Measurements from ENCODE around the gene RPS15A.
"Not testable (repeated sequence)": the region's sequence is repeated elsewhere in the genome, so short reads cannot be mapped to it uniquely, and the experiment has no call there.

Gene RPS15A

GRCh38 chr16:18788828-18789514 is 1.2 kb downstream of the RPS15A start:
- Histone ChIP-seq H3K27ac (ENCODE audit: low read depth, low read length) (peak overlapping the region; percentile 84), H3K36me3 (ENCODE audit: control insufficient read depth, insufficient read depth, low read length) (peaks cover 14% of the 10 kb centered on the region), H3K4me3 (ENCODE audit: low read length) (peak overlapping the region; percentile 95), H3K4me1 (ENCODE audit: control insufficient read depth, insufficient read depth, low read length) (peaks cover 12% of the 10 kb centered on the region), H3K27me3 (ENCODE audit: control insufficient read depth, insufficient read depth, low read length) (no peaks in the 10 kb centered on the region), H3K9ac (ENCODE audit: low read length) (peak overlapping the region; percentile 97)

GRCh38 chr16:18784917-18785623 is 5.1 kb downstream of the RPS15A start:
- peaks cover 12% of the 10 kb centered on the region for H3K4me1 ChIP-seq (ENCODE audit: control insufficient read depth, insufficient read depth, low read length)
- H3K9ac ChIP-seq (ENCODE audit: low read length) = no peak overlapping the region
- peaks cover 22% of the 10 kb centered on the region for H3K36me3 ChIP-seq (ENCODE audit: control insufficient read depth, insufficient read depth, low read length)
- H3K4me3 ChIP-seq (ENCODE audit: low read length) = no peak overlapping the region
- no peak overlapping the region for H3K27ac ChIP-seq (ENCODE audit: low read depth, low read length)
- H3K27me3 ChIP-seq (ENCODE audit: control insufficient read depth, insufficient read depth, low read length) = no peaks in the 10 kb centered on the region

- H3K27ac ChIP-seq (ENCODE audit: low read depth, low read length) = no peak overlapping the region
- no peak overlapping the region for H3K4me3 ChIP-seq (ENCODE audit: low read length)
- H3K4me1 ChIP-seq (ENCODE audit: control insufficient read depth, insufficient read depth, low read length) = peaks cover 5% of the 10 kb centered on the region
- no peaks in the 10 kb centered on the region for H3K27me3 ChIP-seq (ENCODE audit: control insufficient read depth, insufficient read depth, low read length)
- no peak overlapping the region for H3K9ac ChIP-seq (ENCODE audit: low read length)
- H3K36me3 ChIP-seq (ENCODE audit: control insufficient read depth, insufficient read depth, low read length) = peaks cover 15% of the 10 kb centered on the region
Measured at GRCh38 chr16:18783430-18784341, 6.4 kb downstream of the RPS15A start.

- Histone ChIP-seq H3K9ac (ENCODE audit: low read length) (no peak overlapping the region), H3K4me3 (ENCODE audit: low read length) (no peak overlapping the region), H3K27ac (ENCODE audit: low read depth, low read length) (no peak overlapping the region), H3K36me3 (ENCODE audit: control insufficient read depth, insufficient read depth, low read length) (peaks cover 15% of the 10 kb centered on the region), H3K4me1 (ENCODE audit: control insufficient read depth, insufficient read depth, low read length) (peaks cover 3% of the 10 kb centered on the region), H3K27me3 (ENCODE audit: control insufficient read depth, insufficient read depth, low read length) (no peaks in the 10 kb centered on the region)
Measured at GRCh38 chr16:18782697-18783429, 7.3 kb downstream of the RPS15A start.

GRCh38 chr16:18781232-18781631 is 8.9 kb downstream of the RPS15A start:
- not testable (repeated sequence) for H3K9ac ChIP-seq (ENCODE audit: low read length); H3K27ac ChIP-seq (ENCODE audit: low read depth, low read length); H3K4me3 ChIP-seq (ENCODE audit: low read length); H3K4me1 ChIP-seq (ENCODE audit: control insufficient read depth, insufficient read depth, low read length); H3K27me3 ChIP-seq (ENCODE audit: control insufficient read depth, insufficient read depth, low read length)
- peaks cover 15% of the 10 kb centered on the region for H3K36me3 ChIP-seq (ENCODE audit: control insufficient read depth, insufficient read depth, low read length)

GRCh38 chr16:18780460-18781026 is 9.6 kb downstream of the RPS15A start:
- not testable (repeated sequence) for H3K9ac ChIP-seq (ENCODE audit: low read length); H3K27me3 ChIP-seq (ENCODE audit: control insufficient read depth, insufficient read depth, low read length); H3K27ac ChIP-seq (ENCODE audit: low read depth, low read length); H3K4me1 ChIP-seq (ENCODE audit: control insufficient read depth, insufficient read depth, low read length); H3K4me3 ChIP-seq (ENCODE audit: low read length)
- peaks cover 10% of the 10 kb centered on the region for H3K36me3 ChIP-seq (ENCODE audit: control insufficient read depth, insufficient read depth, low read length)

- H3K36me3 ChIP-seq (ENCODE audit: control insufficient read depth, insufficient read depth, low read length); H3K27ac ChIP-seq (ENCODE audit: low read depth, low read length); H3K27me3 ChIP-seq (ENCODE audit: control insufficient read depth, insufficient read depth, low read length); H3K9ac ChIP-seq (ENCODE audit: low read length); H3K4me3 ChIP-seq (ENCODE audit: low read length); H3K4me1 ChIP-seq (ENCODE audit: control insufficient read depth, insufficient read depth, low read length): not testable (repeated sequence)
Measured at GRCh38 chr16:18777664-18778063, 12.5 kb downstream of the RPS15A start.

GRCh38 chr16:18776334-18776733 is 13.8 kb downstream of the RPS15A start:
- H3K4me1 ChIP-seq (ENCODE audit: control insufficient read depth, insufficient read depth, low read length); H3K27ac ChIP-seq (ENCODE audit: low read depth, low read length): not testable (repeated sequence)

GRCh38 chr16:18774651-18775050 is 15.5 kb downstream of the RPS15A start:
- not testable (repeated sequence) for H3K4me3 ChIP-seq (ENCODE audit: low read length); H3K9ac ChIP-seq (ENCODE audit: low read length); H3K36me3 ChIP-seq (ENCODE audit: control insufficient read depth, insufficient read depth, low read length); H3K4me1 ChIP-seq (ENCODE audit: control insufficient read depth, insufficient read depth, low read length); H3K27me3 ChIP-seq (ENCODE audit: control insufficient read depth, insufficient read depth, low read length); H3K27ac ChIP-seq (ENCODE audit: low read depth, low read length)

More at GRCh38 chr16:18776334-18776733, 13.8 kb downstream of the RPS15A start:
- not testable (repeated sequence) for H3K4me3 ChIP-seq (ENCODE audit: low read length); H3K36me3 ChIP-seq (ENCODE audit: control insufficient read depth, insufficient read depth, low read length); H3K27me3 ChIP-seq (ENCODE audit: control insufficient read depth, insufficient read depth, low read length); H3K9ac ChIP-seq (ENCODE audit: low read length)

GRCh38 chr16:18772171-18772570 is 18.0 kb downstream of the RPS15A start:
- H3K36me3 ChIP-seq (ENCODE audit: control insufficient read depth, insufficient read depth, low read length); H3K27ac ChIP-seq (ENCODE audit: low read depth, low read length); H3K4me3 ChIP-seq (ENCODE audit: low read length); H3K4me1 ChIP-seq (ENCODE audit: control insufficient read depth, insufficient read depth, low read length); H3K27me3 ChIP-seq (ENCODE audit: control insufficient read depth, insufficient read depth, low read length); H3K9ac ChIP-seq (ENCODE audit: low read length): not testable (repeated sequence)

- H3K36me3 ChIP-seq (ENCODE audit: control insufficient read depth, insufficient read depth, low read length); H3K27me3 ChIP-seq (ENCODE audit: control insufficient read depth, insufficient read depth, low read length); H3K4me1 ChIP-seq (ENCODE audit: control insufficient read depth, insufficient read depth, low read length); H3K27ac ChIP-seq (ENCODE audit: low read depth, low read length); H3K4me3 ChIP-seq (ENCODE audit: low read length); H3K9ac ChIP-seq (ENCODE audit: low read length): not testable (repeated sequence)
Measured at GRCh38 chr16:18770336-18770962, 19.7 kb downstream of the RPS15A start.
